A673 (cell line): Measurements from ENCODE around the gene CRIP1. TPM values are rescaled to one million over a fixed set of nuclear protein-coding genes. Genes with fewer than 3 reads are reported as not detected.

Source experiments
- BruUV-seq: library from RNA; stranded (reverse); fragments of 400-500 nt; replicated peaks from 2 replicates; lab custom pipeline; 2021; lab: Mats Ljungman, UMichigan
- CTCF ChIA-PET: fragments of 300-600 bp; sonication (Branson Sonifier 250); formaldehyde crosslinking; loops from one replicate; lab custom pipeline; 2022; ENCODE audit warnings: antibody characterized with exemption; lab: Charles Lee
- POLR2A ChIA-PET: fragments of 300-600 bp; sonication (Branson Sonifier 250); formaldehyde crosslinking; loops from one replicate; lab custom pipeline; 2022; ENCODE audit warnings: antibody characterized with exemption; ENCODE audit not compliant: low non-redundant PET; lab: Charles Lee
- DNase-seq: peaks from one replicate; pipeline ENCODE4 v3.0.0-alpha.2; 2015; ENCODE audit warnings: low spot score
- H3K27ac ChIP-seq: fragments of 200-600 bp; sonication (generic); 2 replicates; pipeline ENCODE4 v1.5.1; 2016; ENCODE audit warnings: mixed run types, low read depth, mild to moderate bottlenecking, mixed read lengths, antibody characterized with exemption, low read length; ENCODE audit not compliant: poor library complexity, severe bottlenecking
- H3K27me3 ChIP-seq: fragments of 200-600 bp; sonication (generic); replicated peaks from 2 replicates; pipeline ENCODE4 v1.6.1; 2017; ENCODE audit warnings: mixed run types, low read depth, mild to moderate bottlenecking, mixed read lengths, antibody characterized with exemption, low read length; ENCODE audit not compliant: insufficient read depth, poor library complexity
- H3K36me3 ChIP-seq: fragments of 200-600 bp; sonication (generic); 2 replicates; pipeline ENCODE4 v1.6.1; 2016; ENCODE audit warnings: mixed run types, mild to moderate bottlenecking, mixed read lengths, antibody characterized with exemption, low read length; ENCODE audit not compliant: insufficient read depth, poor library complexity, severe bottlenecking
- H3K4me1 ChIP-seq: fragments of 200-600 bp; sonication (generic); 2 replicates; pipeline ENCODE4 v1.6.1; 2017; ENCODE audit warnings: mixed run types, mild to moderate bottlenecking, mixed read lengths, antibody characterized with exemption, low read length; ENCODE audit not compliant: insufficient read depth, poor library complexity, severe bottlenecking
- H3K4me3 ChIP-seq: fragments of 200-600 bp; sonication (generic); 2 replicates; pipeline ENCODE4 v1.5.1; 2016; ENCODE audit warnings: low read depth, mixed run types, mild to moderate bottlenecking, mixed read lengths, low read length; ENCODE audit not compliant: poor library complexity, severe bottlenecking
- H3K9me3 ChIP-seq: fragments of 200-600 bp; sonication (generic); 2 replicates; pipeline ENCODE4 v1.6.1; 2016; ENCODE audit warnings: mixed run types, low read depth, mild to moderate bottlenecking, mixed read lengths, antibody characterized with exemption, low read length; ENCODE audit not compliant: poor library complexity, severe bottlenecking
- CTCF ChIP-seq: fragments of 300-800, 200-600 bp; sonication (generic); conservative IDR thresholded peaks from 2 replicates; pipeline ENCODE4 v1.5.1; 2017; ENCODE audit warnings: low read depth, mild to moderate bottlenecking, antibody characterized with exemption, low read length, moderate library complexity, mixed read lengths
- EZH2 ChIP-seq: fragments of 200-600 bp; sonication (generic); IDR thresholded peaks from 2 replicates; pipeline ENCODE4 v1.6.1; 2017; ENCODE audit warnings: borderline replicate concordance, low read depth, mild to moderate bottlenecking, mixed read lengths, antibody characterized with exemption, low read length; ENCODE audit not compliant: poor library complexity, severe bottlenecking
- intact Hi-C: fragments of 100-400 bp; cut with micrococcal nuclease; formaldehyde crosslinking; loops from one replicate; pipeline ENCODE4 v1.10.0; 2022; ENCODE audit not compliant: unreplicated experiment
- total RNA-seq: library from RNA; stranded (reverse); gene quantifications from 2 replicates; pipeline ENCODE4 v1.2.3, GENCODE V29; 2021

CRIP1 gene
- total RNA-seq, 1 experiment from 2014 or later: 47.7 TPM

GRCh38 chr14:105493921-105494605 lies 7.4 kb downstream of the CRIP1 start:
- no peaks in the 10 kb centered on the region for H3K27me3 ChIP-seq
- DNase-seq: no peak
- no peak overlapping the region for H3K27ac ChIP-seq
- no peaks in the 10 kb centered on the region for H3K36me3 ChIP-seq
- ChIA-PET POLR2A (no interaction called here), CTCF (no interaction called here)
- H3K4me1 ChIP-seq: peaks cover 9% of the 10 kb centered on the region
- H3K9me3 ChIP-seq: no peaks in the 10 kb centered on the region
- no peak overlapping the region for H3K4me3 ChIP-seq
- BruUV-seq: no TSS peak
- no peak for TF ChIP-seq EZH2
- intact Hi-C loops: no loop called here

GRCh38 chr14:105494606-105494929 lies 7.9 kb downstream of the CRIP1 start:
- H3K27me3 ChIP-seq: no peaks in the 10 kb centered on the region
- no peaks in the 10 kb centered on the region for H3K36me3 ChIP-seq
- intact Hi-C loops: no loop called here
- H3K27ac ChIP-seq: no peak overlapping the region
- no peak overlapping the region for H3K4me3 ChIP-seq
- no peaks in the 10 kb centered on the region for H3K9me3 ChIP-seq
- H3K4me1 ChIP-seq: peaks cover 4% of the 10 kb centered on the region
- BruUV-seq: no TSS peak
- TF ChIP-seq EZH2: no peak
- TF ChIP-seq CTCF: no peak
- CTCF ChIA-PET: no interaction called here
- no peak for DNase-seq
- POLR2A ChIA-PET: no interaction called here

GRCh38 chr14:105495101-105495989 lies 8.7 kb downstream of the CRIP1 start:
- no peak for DNase-seq
- ChIA-PET POLR2A (no interaction called here), CTCF (no interaction called here)
- no peak overlapping the region for H3K4me3 ChIP-seq
- H3K27ac ChIP-seq: no peak overlapping the region
- no peaks in the 10 kb centered on the region for H3K27me3 ChIP-seq
- peaks cover 4% of the 10 kb centered on the region for H3K4me1 ChIP-seq
- no peaks in the 10 kb centered on the region for H3K36me3 ChIP-seq
- no TSS peak for BruUV-seq
- intact Hi-C loops: no loop called here
- TF ChIP-seq EZH2 (no peak), CTCF (no peak)
- no peaks in the 10 kb centered on the region for H3K9me3 ChIP-seq
